Putamen (tissue), 1 donor: ENCODE measurements around the gene PCDHB9.

Source experiments
- DNase-seq: peaks from one replicate; pipeline ENCODE4 v3.0.0-alpha.2; 2016; ENCODE audit warnings: low spot score

PCDHB9 gene

GRCh38 chr5:141236516-141237313 is 49.8 kb downstream of the PCDHB9 start:
- no peak for DNase-seq
